Activated B cell treated with CpG ODN at 0.5 μM for 24 hours (primary cell): Measurements from ENCODE around the gene DOCK1. TPM values are rescaled to one million over a fixed set of nuclear protein-coding genes. Genes with fewer than 3 reads are reported as not detected.

Source experiments
- ATAC-seq: fragments of 200-7000 bp; cut with Tn5 transposase; one replicate; pipeline ENCODE4 v1.10.0; 2021; ENCODE audit warnings: low read depth, mild to moderate bottlenecking, moderate library complexity
- CTCF ChIA-PET: fragments of 350-600 bp; sonication (Branson Sonifier 250); formaldehyde crosslinking; loops from one replicate; lab custom pipeline; 2021; ENCODE audit warnings: antibody characterized with exemption; lab: Charles Lee
- POLR2A ChIA-PET: fragments of 350-600 bp; sonication (Branson Sonifier 250); formaldehyde crosslinking; loops from one replicate; lab custom pipeline; 2021; ENCODE audit warnings: antibody characterized with exemption; lab: Charles Lee
- DNase-seq: peaks from one replicate; pipeline ENCODE4 v3.0.0; 2022
- H3K27ac Mint-ChIP-seq: one replicate; pipeline ENCODE4 v1.8.0; 2020; ENCODE audit warnings: mixed read lengths
- H3K27me3 Mint-ChIP-seq: one replicate; pipeline ENCODE4 v1.8.0; 2021; ENCODE audit warnings: mixed read lengths
- H3K36me3 Mint-ChIP-seq: one replicate; pipeline ENCODE4 v1.8.0; 2021; ENCODE audit warnings: low read depth, mixed read lengths
- H3K4me1 Mint-ChIP-seq: one replicate; pipeline ENCODE4 v1.8.0; 2021; ENCODE audit warnings: mixed read lengths
- H3K4me3 Mint-ChIP-seq: one replicate; pipeline ENCODE4 v1.8.0; 2020; ENCODE audit warnings: mild to moderate bottlenecking, mixed read lengths
- H3K9me3 Mint-ChIP-seq: one replicate; pipeline ENCODE4 v1.8.0; 2020; ENCODE audit warnings: mixed read lengths
- intact Hi-C: fragments of 100-400 bp; cut with micrococcal nuclease; formaldehyde crosslinking; loops from one replicate; pipeline ENCODE4 v1.15.1; 2024
- total RNA-seq: library from RNA; stranded (reverse); gene quantifications from 2 replicates; pipeline ENCODE4 v1.2.3, GENCODE V29; 2022
- TF ChIP-seq, protein P1 (sequence below): fragments of 200-600 bp; IDR thresholded peaks from one replicate; pipeline ENCODE4 v1.8.0; 2022; ENCODE audit warnings: antibody characterized with exemption, mild to moderate bottlenecking

DOCK1 gene
- total RNA-seq, 1 donor from 2014 or later, result not detected

GRCh38 chr10:127414024-127414423 lies 508.8 kb downstream of the DOCK1 start:
- no peak overlapping the region for H3K4me3 Mint-ChIP-seq
- no peaks in the 10 kb centered on the region for H3K9me3 Mint-ChIP-seq
- intact Hi-C loops, result no loop called here
- ChIA-PET POLR2A (no interaction called here), CTCF (no interaction called here)
- TF ChIP-seq, protein P1, sequence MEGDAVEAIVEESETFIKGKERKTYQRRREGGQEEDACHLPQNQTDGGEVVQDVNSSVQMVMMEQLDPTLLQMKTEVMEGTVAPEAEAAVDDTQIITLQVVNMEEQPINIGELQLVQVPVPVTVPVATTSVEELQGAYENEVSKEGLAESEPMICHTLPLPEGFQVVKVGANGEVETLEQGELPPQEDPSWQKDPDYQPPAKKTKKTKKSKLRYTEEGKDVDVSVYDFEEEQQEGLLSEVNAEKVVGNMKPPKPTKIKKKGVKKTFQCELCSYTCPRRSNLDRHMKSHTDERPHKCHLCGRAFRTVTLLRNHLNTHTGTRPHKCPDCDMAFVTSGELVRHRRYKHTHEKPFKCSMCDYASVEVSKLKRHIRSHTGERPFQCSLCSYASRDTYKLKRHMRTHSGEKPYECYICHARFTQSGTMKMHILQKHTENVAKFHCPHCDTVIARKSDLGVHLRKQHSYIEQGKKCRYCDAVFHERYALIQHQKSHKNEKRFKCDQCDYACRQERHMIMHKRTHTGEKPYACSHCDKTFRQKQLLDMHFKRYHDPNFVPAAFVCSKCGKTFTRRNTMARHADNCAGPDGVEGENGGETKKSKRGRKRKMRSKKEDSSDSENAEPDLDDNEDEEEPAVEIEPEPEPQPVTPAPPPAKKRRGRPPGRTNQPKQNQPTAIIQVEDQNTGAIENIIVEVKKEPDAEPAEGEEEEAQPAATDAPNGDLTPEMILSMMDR, result no peak
- H3K36me3 Mint-ChIP-seq, result no peaks in the 10 kb centered on the region
- no peak overlapping the region for H3K27ac Mint-ChIP-seq
- ATAC-seq (no peak), DNase-seq (no peak)
- H3K4me1 Mint-ChIP-seq, result no peaks in the 10 kb centered on the region
- H3K27me3 Mint-ChIP-seq, result no peaks in the 10 kb centered on the region

- TF ChIP-seq, protein P1, result no peak
- ChIA-PET CTCF (no interaction called here), POLR2A (no interaction called here)
- Mint-ChIP-seq H3K4me1 (no peaks in the 10 kb centered on the region), H3K9me3 (no peaks in the 10 kb centered on the region), H3K4me3 (no peak overlapping the region), H3K36me3 (no peaks in the 10 kb centered on the region), H3K27ac (no peak overlapping the region), H3K27me3 (no peaks in the 10 kb centered on the region)
- DNase-seq, result no peak
- intact Hi-C loops, result no loop called here
- no peak for ATAC-seq
Measured at GRCh38 chr10:127415116-127415515, 509.9 kb downstream of the DOCK1 start.

- DNase-seq (no peak), ATAC-seq (no peak)
- Mint-ChIP-seq H3K27ac (no peak overlapping the region), H3K4me1 (no peaks in the 10 kb centered on the region), H3K36me3 (no peaks in the 10 kb centered on the region), H3K9me3 (no peaks in the 10 kb centered on the region), H3K4me3 (no peak overlapping the region), H3K27me3 (no peaks in the 10 kb centered on the region)
- ChIA-PET POLR2A (no interaction called here), CTCF (no interaction called here)
- intact Hi-C loops, result no loop called here
- TF ChIP-seq, protein P1, result no peak
Measured at GRCh38 chr10:127415901-127416581, 510.8 kb downstream of the DOCK1 start.

- ATAC-seq, result no peak
- intact Hi-C loops, result no loop called here
- Mint-ChIP-seq H3K4me3 (no peak overlapping the region), H3K27me3 (no peaks in the 10 kb centered on the region), H3K4me1 (no peaks in the 10 kb centered on the region), H3K9me3 (peaks cover 2% of the 10 kb centered on the region), H3K27ac (no peak overlapping the region), H3K36me3 (no peaks in the 10 kb centered on the region)
- TF ChIP-seq, protein P1, result no peak
- ChIA-PET CTCF (no interaction called here), POLR2A (no interaction called here)
- DNase-seq, result no peak
Measured at GRCh38 chr10:127417031-127417430, 511.8 kb downstream of the DOCK1 start.

DNA sequence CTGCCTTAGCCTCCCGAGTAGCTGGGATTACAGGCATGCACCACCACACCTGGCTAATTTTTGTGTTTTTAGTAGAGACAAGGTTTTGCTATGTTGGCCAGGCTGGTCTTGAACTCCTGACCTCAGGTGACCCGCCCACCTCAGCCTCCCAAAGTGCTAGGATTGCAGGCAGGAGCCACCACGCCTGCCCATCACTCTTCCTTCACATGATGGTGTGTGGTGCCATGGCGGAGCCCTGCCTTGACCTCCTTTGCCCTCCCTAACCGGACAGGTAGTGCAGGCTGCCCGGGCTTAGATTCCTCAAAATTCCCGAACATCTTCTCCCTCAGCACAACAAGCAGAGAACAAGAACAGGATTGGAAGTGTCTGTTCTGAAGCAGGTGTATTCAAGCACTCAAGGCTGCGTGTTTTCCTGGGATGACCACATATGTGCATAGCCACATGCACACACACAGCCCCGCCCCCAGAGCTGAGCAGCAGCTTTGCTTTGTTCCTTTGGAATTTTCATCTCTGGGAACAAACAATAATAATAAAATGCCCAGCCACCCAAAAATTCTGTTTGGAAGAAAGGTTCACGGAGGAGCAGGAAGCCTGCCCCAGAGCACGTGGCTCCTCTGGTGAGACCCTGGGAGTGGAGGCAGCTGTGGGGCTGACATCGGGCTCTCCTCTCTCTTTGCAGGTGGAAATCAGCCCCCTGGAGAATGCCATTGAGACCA lies 512.6 kb downstream of the DOCK1 start:
- ATAC-seq (no peak), DNase-seq (no peak)
- Mint-ChIP-seq H3K27ac (no peak overlapping the region), H3K9me3 (peaks cover 2% of the 10 kb centered on the region), H3K4me3 (no peak overlapping the region), H3K4me1 (no peaks in the 10 kb centered on the region), H3K27me3 (no peaks in the 10 kb centered on the region), H3K36me3 (no peaks in the 10 kb centered on the region)
- TF ChIP-seq, protein P1, result no peak
- intact Hi-C loops, result no loop called here
- ChIA-PET POLR2A (no interaction called here), CTCF (no interaction called here)
